ENCODE measurements around the gene SYPL1.

Gene SYPL1

GRCh38 chr7:106049139-106049752, 62.9 kb downstream of the SYPL1 start:
- no peak for DNase-seq

GRCh38 chr7:106048706-106049020, 63.4 kb downstream of the SYPL1 start:
- DNase-seq: no peak

GRCh38 chr7:106047818-106048705, 64.0 kb downstream of the SYPL1 start:
- no peak for DNase-seq

- DNase-seq: no peak
Observed at GRCh38 chr7:106047184-106047583, 64.9 kb downstream of the SYPL1 start.

- DNase-seq: no peak
Observed at GRCh38 chr7:106045586-106045985, 66.5 kb downstream of the SYPL1 start.

- DNase-seq: no peak
Observed at GRCh38 chr7:106045139-106045538, 67.0 kb downstream of the SYPL1 start.

- no peak for DNase-seq
Observed at GRCh38 chr7:106042196-106042611, 69.9 kb downstream of the SYPL1 start.

GRCh38 chr7:106041140-106041717, 70.9 kb downstream of the SYPL1 start:
- peak; percentile 48 for DNase-seq
